Measurements from ENCODE around the gene DPM1. TPM values are rescaled to one million over a fixed set of nuclear protein-coding genes. Genes with fewer than 3 reads are reported as not detected.

DPM1 gene
- total RNA-seq, 1 experiment from 2014 or later = 65.5 TPM

GRCh38 chr20:51001430-51002265 lies 43.3 kb upstream of the DPM1 start:
- H3K4me1 ChIP-seq (ENCODE audit: control insufficient read depth in 1 of 2, insufficient read depth in 2 of 2, low read length in 2 of 2) = no peaks in the 10 kb centered on the region
- DNase-seq (ENCODE audit: low read depth, low spot score) = no peak
- RAD21 ChIA-PET (ENCODE audit: low non-redundant PET in 1 of 2, low total read pairs in 2 of 2, uncharacterized antibody in 2 of 2, unreplicated experiment in 2 of 2) = no interaction called here
- H3K9ac ChIP-seq (ENCODE audit: low read length) = no peak overlapping the region
- TSS peak; percentile 33 for BruUV-seq (replicated peaks)
- ATAC-seq = no peak
- no peaks in the 10 kb centered on the region for H3K9me2 ChIP-seq (ENCODE audit: insufficient read depth)
- TF ChIP-seq REST (IDR thresholded peaks at IDR 0.05; ENCODE audit: low read depth) = no peak
- no peak for TF ChIP-seq ATF3 (IDR thresholded peaks at IDR 0.05)
- no peak for TF ChIP-seq POLR2A (IDR thresholded peaks at IDR 0.05; ENCODE audit: borderline replicate concordance, extremely low read depth, insufficient read depth, insufficient read length)
- no peak overlapping the region for H3K4me2 ChIP-seq (ENCODE audit: low read length)
- no peaks in the 10 kb centered on the region for H3K79me2 ChIP-seq (ENCODE audit: insufficient read depth, low read length)
- no peaks in the 10 kb centered on the region for H3K9me3 ChIP-seq (ENCODE audit: control insufficient read depth in 1 of 2, insufficient read depth in 1 of 2, low read depth in 1 of 2, low read length in 2 of 2)
- intact Hi-C loops (cut with micrococcal nuclease) = no loop called here
- H4K20me1 ChIP-seq (ENCODE audit: insufficient read depth) = no peaks in the 10 kb centered on the region
- POLR2A ChIA-PET = no interaction called here
- CTCF ChIA-PET = interaction anchor here (1.0 to 1.1 kb wide), 2 partner anchors 8 to 338 kb away, joined by 3 to 5 read pairs; no protein-coding TSS in a partner anchor
- no peak overlapping the region for H3K4me3 ChIP-seq (replicated peaks in 1 of 2; ENCODE audit: low read depth in 1 of 2, low read length in 2 of 2)
- no peaks in the 10 kb centered on the region; a peak in 2 of 4 replicates for H3K36me3 ChIP-seq (ENCODE audit: control insufficient read depth in 1 of 2, insufficient read depth in 2 of 2, low read length in 2 of 2)
- no peak overlapping the region for H2AFZ ChIP-seq (ENCODE audit: low read depth, low read length, poor library complexity, severe bottlenecking)
- peaks cover 8% of the 10 kb centered on the region; the same call in 1 of the 2 replicates for H3K27me3 ChIP-seq (ENCODE audit: insufficient read depth, low read length)
- no peak overlapping the region for H3K27ac ChIP-seq (ENCODE audit: low read depth, low read length)

- Histone ChIP-seq H3K4me2 (ENCODE audit: low read length) (no peak overlapping the region), H3K27me3 (ENCODE audit: insufficient read depth, low read length) (peaks cover 8% of the 10 kb centered on the region; the same call in 1 of the 2 replicates), H3K79me2 (ENCODE audit: insufficient read depth, low read length) (no peaks in the 10 kb centered on the region), H3K9me3 (ENCODE audit: control insufficient read depth in 1 of 2, insufficient read depth in 1 of 2, low read depth in 1 of 2, low read length in 2 of 2) (no peaks in the 10 kb centered on the region), H3K36me3 (ENCODE audit: control insufficient read depth in 1 of 2, insufficient read depth in 2 of 2, low read length in 2 of 2) (no peaks in the 10 kb centered on the region), H3K4me1 (ENCODE audit: control insufficient read depth in 1 of 2, insufficient read depth in 2 of 2, low read length in 2 of 2) (no peaks in the 10 kb centered on the region), H3K27ac (ENCODE audit: low read depth, low read length) (no peak overlapping the region), H2AFZ (ENCODE audit: low read depth, low read length, poor library complexity, severe bottlenecking) (no peak overlapping the region), H4K20me1 (ENCODE audit: insufficient read depth) (no peaks in the 10 kb centered on the region), H3K9ac (ENCODE audit: low read length) (no peak overlapping the region), H3K4me3 (replicated peaks in 1 of 2; ENCODE audit: low read depth in 1 of 2, low read length in 2 of 2) (no peak overlapping the region), H3K9me2 (ENCODE audit: insufficient read depth) (no peaks in the 10 kb centered on the region)
- ChIA-PET CTCF (no interaction called here), POLR2A (no interaction called here), RAD21 (ENCODE audit: low non-redundant PET in 1 of 2, low total read pairs in 2 of 2, uncharacterized antibody in 2 of 2, unreplicated experiment in 2 of 2) (interaction anchor here in 1 of 2 experiments (1.7 kb wide), 1 partner anchor 12 kb away, joined by 3 read pairs; no protein-coding TSS in a partner anchor)
- ATAC-seq (no peak), DNase-seq (ENCODE audit: low read depth, low spot score) (no peak)
- TF ChIP-seq ZNF274 (IDR thresholded peaks at IDR 0.05; ENCODE audit: low read depth, low read length) = no peak
- TF ChIP-seq EZH2phosphoT487 (IDR thresholded peaks at IDR 0.05; ENCODE audit: borderline replicate concordance) = no peak
- no peak for TF ChIP-seq SRF (IDR thresholded peaks at IDR 0.05; ENCODE audit: low read depth)
- no peak for TF ChIP-seq ATF3 (IDR thresholded peaks at IDR 0.05)
- TF ChIP-seq POLR2A (IDR thresholded peaks at IDR 0.05; ENCODE audit: borderline replicate concordance, extremely low read depth, insufficient read depth, insufficient read length) = no peak
- TF ChIP-seq YY1 (IDR thresholded peaks at IDR 0.05; ENCODE audit: extremely low read depth, insufficient replicate concordance, low read depth, low read length) = no peak
- intact Hi-C loops (cut with micrococcal nuclease) = no loop called here
- no TSS peak for BruUV-seq (replicated peaks)
Observed at GRCh38 chr20:50999355-50999754, 41.0 kb upstream of the DPM1 start.

Data from HCT116 (cell line).